AG04450 (cell line): Measurements from ENCODE around the gene C6orf62. TPM values are rescaled to one million over a fixed set of nuclear protein-coding genes. Genes with fewer than 3 reads are reported as not detected.
"Not testable (repeated sequence)": the region's sequence is repeated elsewhere in the genome, so short reads cannot be mapped to it uniquely, and the experiment has no call there.

Source experiments
- CTCF ChIA-PET: fragments of 300-600, 350-600 bp; formaldehyde crosslinking; extraction: SDS; loops from one replicate; lab custom pipeline; 2022; ENCODE audit warnings: antibody characterized with exemption, inconsistent platforms; lab: Charles Lee
- POLR2A ChIA-PET: fragments of 350-600 bp; formaldehyde crosslinking; extraction: SDS; loops from one replicate; lab custom pipeline; 2021; ENCODE audit warnings: antibody characterized with exemption, inconsistent platforms; lab: Yijun Ruan, JAX
- DNase-seq: peaks from one replicate; pipeline ENCODE4 v3.0.0-alpha.2; 2011; ENCODE audit warnings: low read depth, low spot score
- H3K27ac ChIP-seq: one replicate; pipeline ENCODE4 v1.5.1; 2012; ENCODE audit warnings: low read depth, low read length, control low read depth
- H3K27me3 ChIP-seq: one replicate; pipeline ENCODE4 v1.6.0; 2012; ENCODE audit warnings: low read length; ENCODE audit not compliant: control insufficient read depth, insufficient read depth
- H3K4me3 ChIP-seq: 2 replicates; pipeline ENCODE4 v1.5.1; 2011; ENCODE audit warnings: mild to moderate bottlenecking, low read depth, low read length, control low read depth
- H3K9me3 ChIP-seq: 2 replicates; pipeline ENCODE4 v1.5.1; 2012; ENCODE audit warnings: low read length; ENCODE audit not compliant: control insufficient read depth, insufficient read depth
- CTCF ChIP-seq: IDR thresholded peaks from 2 replicates; pipeline ENCODE4 v1.5.1; 2011; ENCODE audit warnings: low read depth, low read length, control low read depth, inconsistent platforms
- polyA plus RNA-seq: library from polyadenylated mRNA; depleted of rRNA; stranded (reverse); fragments of >200 nt; gene quantifications from 2 replicates; pipeline ENCODE4 v1.2.3, GENCODE V29; 2011

C6orf62 gene
- polyA plus RNA-seq, 1 experiment, result 111 TPM

GRCh38 chr6:24720604-24721460 is 1.9 kb upstream of the C6orf62 start:
- TF ChIP-seq CTCF, result no peak
- peak overlapping the region; percentile 99 for H3K27ac ChIP-seq
- DNase-seq, result peak; percentile 100
- H3K27me3 ChIP-seq, result no peaks in the 10 kb centered on the region
- no peaks in the 10 kb centered on the region; the same call in 1 of the 2 replicates for H3K9me3 ChIP-seq
- CTCF ChIA-PET, result no interaction called here
- POLR2A ChIA-PET, result interaction anchor here (0.6 to 1.3 kb wide), 4 partner anchors 11 to 1440 kb away, joined by 3 to 14 read pairs (median 5); no protein-coding TSS in a partner anchor
- H3K4me3 ChIP-seq, result peak overlapping the region; percentile 89

GRCh38 chr6:24720131-24720603 is 1.2 kb upstream of the C6orf62 start:
- TF ChIP-seq CTCF, result no peak
- ChIA-PET POLR2A (interaction anchor here (0.6 kb wide), 1 partner anchor 74 kb away, joined by 3 read pairs; the partner anchor contains the start of gene KIAA0319), CTCF (interaction anchor here (0.6 kb wide), 2 partner anchors 38 to 271 kb away, joined by 3 to 4 read pairs; no protein-coding TSS in a partner anchor)

DNA sequence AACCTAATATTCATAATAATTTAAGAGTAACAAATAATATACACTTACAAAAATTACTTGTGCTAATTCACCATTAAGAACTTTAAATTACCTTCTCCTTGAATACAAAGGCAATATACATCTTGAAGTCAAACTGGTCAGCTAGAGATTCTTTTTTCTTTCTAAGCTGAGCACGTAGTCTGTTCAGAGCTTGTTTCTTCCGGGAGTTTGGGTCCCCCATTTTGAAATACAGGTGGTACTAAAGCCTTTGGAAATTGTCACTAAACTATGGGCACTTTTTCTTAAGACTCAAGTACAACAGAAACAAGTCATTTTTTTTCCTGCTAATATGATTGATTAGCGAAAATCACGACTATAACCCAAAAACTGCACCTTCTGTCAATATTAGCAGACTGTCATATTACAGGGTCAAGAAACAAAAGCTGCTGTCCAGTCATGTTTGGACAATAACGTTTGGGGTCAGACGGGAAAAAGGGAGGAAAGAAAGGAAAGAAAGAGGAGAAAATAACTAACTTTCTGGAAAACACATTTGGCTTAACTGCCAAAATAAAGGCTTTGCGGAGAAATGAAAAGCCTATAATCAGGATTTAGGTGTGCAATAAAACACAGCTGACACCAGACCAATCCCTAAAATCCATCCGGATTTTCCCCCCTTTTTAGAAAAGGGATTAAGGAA is 367 bp downstream of the C6orf62 start:
- Histone ChIP-seq H3K27ac (no peak overlapping the region), H3K27me3 (no peaks in the 10 kb centered on the region), H3K9me3 (no peaks in the 10 kb centered on the region; the same call in 1 of the 2 replicates), H3K4me3 (peak overlapping the region; percentile 89)
- no peak for DNase-seq
- POLR2A ChIA-PET, result interaction anchor here (0.6 to 1.5 kb wide), 3 partner anchors 25 to 84 kb away, joined by 3 to 7 read pairs (median 5); no protein-coding TSS in a partner anchor
- no peak for TF ChIP-seq CTCF
- CTCF ChIA-PET, result interaction anchor here (1.0 to 1.6 kb wide), 3 partner anchors 9 to 353 kb away, joined by 3 to 6 read pairs (median 3); partner anchors contain the start of genes ACOT13 and TDP2

More at GRCh38 chr6:24720131-24720603, 1.2 kb upstream of the C6orf62 start:
- Histone ChIP-seq H3K27me3 (no peaks in the 10 kb centered on the region), H3K4me3 (peak overlapping the region; percentile 89), H3K9me3 (no peaks in the 10 kb centered on the region; the same call in 1 of the 2 replicates), H3K27ac (peak overlapping the region; percentile 99)
- no peak for DNase-seq

DNA sequence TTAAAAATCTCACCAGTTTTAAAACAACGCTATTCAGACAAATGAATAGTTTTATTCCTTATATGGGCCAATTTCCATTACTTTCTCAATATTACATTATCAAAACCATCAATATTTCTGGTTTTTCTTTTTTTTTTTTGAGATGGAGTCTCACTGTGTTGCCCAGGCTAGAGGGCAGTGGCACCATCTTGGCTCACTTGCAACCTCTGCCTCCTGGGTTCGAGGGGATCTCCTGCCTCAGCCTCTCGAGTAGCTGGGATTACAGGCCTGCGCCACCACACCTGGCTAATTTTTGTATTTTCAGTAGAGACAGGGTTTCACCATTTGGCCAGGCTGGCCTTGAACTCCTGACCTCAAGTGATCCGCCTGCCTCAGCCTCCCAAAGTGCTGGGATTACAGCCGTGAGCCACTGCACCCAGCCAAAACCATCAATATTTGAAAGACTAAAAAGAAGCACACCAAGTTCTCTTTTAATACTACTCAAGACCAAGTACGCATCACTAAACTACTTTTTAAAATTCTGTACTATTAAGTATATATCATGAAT is 2.3 kb downstream of the C6orf62 start:
- POLR2A ChIA-PET, DNase-seq, H3K27me3 ChIP-seq, H3K27ac ChIP-seq, H3K9me3 ChIP-seq: not testable (repeated sequence)
- peak overlapping the region; percentile 89 for H3K4me3 ChIP-seq
- CTCF ChIA-PET, result interaction anchor here (1.0 kb wide), 2 partner anchors 50 to 135 kb away, joined by 5 to 6 read pairs; no protein-coding TSS in a partner anchor
